Skeletal muscle tissue (tissue), 4 donors: ENCODE measurements around the gene PNKP. TPM values are rescaled to one million over a fixed set of nuclear protein-coding genes. Genes with fewer than 3 reads are reported as not detected.
A peak's percentile ranks its signal among the peaks of the same experiment; 100 is the strongest.

Experiments used
- H3K27ac ChIP-seq: one replicate; pipeline ENCODE4 v1.7.0; 2013; ENCODE audit warnings: mild to moderate bottlenecking, low read depth, low read length, inconsistent platforms
- H3K27me3 ChIP-seq, 3 donors: one replicate each; pipeline ENCODE4 v1.7.0; 2013; ENCODE audit warnings: low read length in 3 of 3; ENCODE audit not compliant: control insufficient read depth in 3 of 3, insufficient read depth in 3 of 3
- H3K36me3 ChIP-seq, 3 donors: one replicate each; pipeline ENCODE4 v1.7.0; 2013; ENCODE audit warnings: low read length in 3 of 3; ENCODE audit not compliant: control insufficient read depth in 3 of 3, insufficient read depth in 3 of 3
- H3K4me1 ChIP-seq, 3 donors: one replicate each; pipeline ENCODE4 v1.7.0; 2013; ENCODE audit warnings: low read length in 3 of 3, mild to moderate bottlenecking in 3 of 3; ENCODE audit not compliant: control insufficient read depth in 3 of 3, insufficient read depth in 3 of 3
- H3K4me3 ChIP-seq, 3 donors: one replicate each; pipeline ENCODE4 v1.7.0; 2013; ENCODE audit warnings: low read length in 3 of 3
- H3K9ac ChIP-seq, 3 donors: one replicate each; pipeline ENCODE4 v1.7.0; 2013; ENCODE audit warnings: low read length in 3 of 3, mild to moderate bottlenecking in 3 of 3, moderate library complexity in 2 of 3, low read depth in 1 of 3
- H3K9me3 ChIP-seq, 3 donors: one replicate each; pipeline ENCODE4 v1.7.0; 2013; ENCODE audit warnings: low read length in 3 of 3; ENCODE audit not compliant: control insufficient read depth in 3 of 3
- total RNA-seq: library from RNA; depleted of rRNA; stranded (reverse); fragments of >200 nt; gene quantifications from one replicate; pipeline ENCODE4 v1.2.3, GENCODE V29; 2014
- donor health status: Osteomylitis.

Gene PNKP
- total RNA-seq, 1 donor from 2014 or later, result 17.2 TPM

DNA sequence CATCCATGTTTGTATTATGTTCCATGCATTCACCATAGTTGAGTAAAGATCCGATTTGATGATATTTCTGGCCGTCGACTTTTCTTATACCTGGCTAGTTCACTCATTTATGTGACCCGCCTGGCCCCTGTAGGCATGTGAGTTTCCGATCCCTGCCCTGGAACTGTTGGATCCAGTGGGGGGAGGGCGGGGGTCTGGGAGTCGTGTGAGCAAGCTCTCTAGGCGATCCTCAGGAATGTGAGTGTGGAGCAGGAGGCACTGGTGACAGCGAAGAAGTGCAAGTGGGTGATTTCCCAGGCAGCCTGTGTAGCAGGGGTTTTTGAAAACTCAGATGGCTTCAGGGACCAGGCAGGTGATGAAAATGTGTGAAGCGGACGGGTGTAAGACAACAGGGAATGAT, 27.1 kb downstream of the PNKP start:
- Histone ChIP-seq H3K27me3 (no peaks in the 10 kb centered on the region), H3K4me1 (peaks cover 12 to 18% (median 14%) of the 10 kb centered on the region in 3 donors), H3K9me3 (no peaks in the 10 kb centered on the region), H3K9ac (no peak overlapping the region), H3K36me3 (peaks cover 33 to 38% (median 35%) of the 10 kb centered on the region in 3 donors), H3K27ac (peak overlapping the region; percentile 10), H3K4me3 (no peak overlapping the region)

GRCh38 chr19:49839713-49840112, 27.7 kb downstream of the PNKP start:
- Histone ChIP-seq H3K4me1 (peaks cover 9 to 22% (median 17%) of the 10 kb centered on the region in 3 donors), H3K27me3 (no peaks in the 10 kb centered on the region), H3K9ac (no peak overlapping the region), H3K36me3 (peaks cover 37 to 41% (median 39%) of the 10 kb centered on the region in 3 donors), H3K9me3 (no peaks in the 10 kb centered on the region), H3K27ac (no peak overlapping the region), H3K4me3 (no peak overlapping the region)

- Histone ChIP-seq H3K36me3 (peaks cover 39 to 45% (median 41%) of the 10 kb centered on the region in 3 donors), H3K9ac (no peak overlapping the region), H3K4me3 (no peak overlapping the region), H3K4me1 (peaks cover 14 to 22% (median 20%) of the 10 kb centered on the region in 3 donors), H3K27ac (peak overlapping the region; percentile 36), H3K27me3 (no peaks in the 10 kb centered on the region), H3K9me3 (no peaks in the 10 kb centered on the region)
These were observed 28.3 kb downstream of the PNKP start for GRCh38 chr19:49838885-49839588.

- Histone ChIP-seq H3K27ac (no peak overlapping the region), H3K9ac (peak overlapping the region in 1 of 3 donors; percentile 44)
These were observed 30.0 kb downstream of the PNKP start for GRCh38 chr19:49837425-49837824.

GRCh38 chr19:49837009-49837310, 30.4 kb downstream of the PNKP start:
- peaks cover 24 to 37% (median 34%) of the 10 kb centered on the region in 3 donors for H3K4me1 ChIP-seq
- no peak overlapping the region for H3K4me3 ChIP-seq
- H3K27ac ChIP-seq, result no peak overlapping the region
- peaks cover 45 to 58% (median 49%) of the 10 kb centered on the region in 3 donors for H3K36me3 ChIP-seq
- H3K9me3 ChIP-seq, result no peaks in the 10 kb centered on the region
- H3K27me3 ChIP-seq, result no peaks in the 10 kb centered on the region
- H3K9ac ChIP-seq, result peak overlapping the region in 2 of 3 donors; percentile 8 to 44

More at GRCh38 chr19:49837425-49837824, 30.0 kb downstream of the PNKP start:
- H3K27me3 ChIP-seq, result no peaks in the 10 kb centered on the region
- peaks cover 24 to 33% (median 31%) of the 10 kb centered on the region in 3 donors for H3K4me1 ChIP-seq
- H3K36me3 ChIP-seq, result peaks cover 43 to 54% (median 45%) of the 10 kb centered on the region in 3 donors
- no peak overlapping the region for H3K4me3 ChIP-seq
- no peaks in the 10 kb centered on the region for H3K9me3 ChIP-seq

- Histone ChIP-seq H3K27me3 (no peaks in the 10 kb centered on the region), H3K27ac (no peak overlapping the region), H3K9ac (peak overlapping the region in 1 of 3 donors; percentile 40), H3K4me3 (no peak overlapping the region), H3K9me3 (no peaks in the 10 kb centered on the region), H3K36me3 (peaks cover 50 to 63% (median 54%) of the 10 kb centered on the region in 3 donors), H3K4me1 (peaks cover 22 to 39% (median 34%) of the 10 kb centered on the region in 3 donors)
These were observed 31.0 kb downstream of the PNKP start for GRCh38 chr19:49836176-49837008.

DNA sequence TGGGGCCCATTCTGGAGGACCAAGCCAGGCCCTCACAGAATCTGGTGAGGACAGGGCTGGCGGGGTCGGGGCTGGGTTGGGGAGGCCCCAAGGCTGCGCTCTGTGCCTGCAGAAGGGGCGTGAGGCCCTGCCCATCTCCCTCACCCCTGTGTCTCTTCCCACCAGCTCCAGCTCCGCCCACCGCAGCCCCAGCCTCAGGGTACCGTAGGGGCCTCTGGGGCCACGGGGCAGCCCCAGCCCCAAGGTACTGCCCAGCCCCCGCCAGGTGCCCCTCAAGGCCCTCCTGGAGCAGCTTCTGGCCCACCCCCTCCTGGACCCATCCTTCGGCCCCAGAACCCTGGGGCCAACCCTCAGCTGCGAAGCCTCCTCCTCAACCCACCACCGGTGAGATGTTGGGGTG, 31.8 kb downstream of the PNKP start:
- H3K4me3 ChIP-seq, result no peak overlapping the region
- no peaks in the 10 kb centered on the region for H3K9me3 ChIP-seq
- H3K27me3 ChIP-seq, result no peaks in the 10 kb centered on the region
- peak overlapping the region; percentile 96 for H3K27ac ChIP-seq
- peaks cover 55 to 66% (median 59%) of the 10 kb centered on the region in 3 donors for H3K36me3 ChIP-seq
- H3K4me1 ChIP-seq, result peaks cover 22 to 39% (median 34%) of the 10 kb centered on the region in 3 donors
- H3K9ac ChIP-seq, result peak overlapping the region in 1 of 3 donors; percentile 40

GRCh38 chr19:49833599-49833998, 33.8 kb downstream of the PNKP start:
- Histone ChIP-seq H3K4me1 (peaks cover 27 to 51% (median 39%) of the 10 kb centered on the region in 3 donors), H3K27ac (peak overlapping the region; percentile 96), H3K27me3 (no peaks in the 10 kb centered on the region), H3K9ac (peak overlapping the region; percentile 60 to 86 (median 77)), H3K9me3 (no peaks in the 10 kb centered on the region), H3K4me3 (no peak overlapping the region), H3K36me3 (peaks cover 52 to 59% (median 54%) of the 10 kb centered on the region in 3 donors)

DNA sequence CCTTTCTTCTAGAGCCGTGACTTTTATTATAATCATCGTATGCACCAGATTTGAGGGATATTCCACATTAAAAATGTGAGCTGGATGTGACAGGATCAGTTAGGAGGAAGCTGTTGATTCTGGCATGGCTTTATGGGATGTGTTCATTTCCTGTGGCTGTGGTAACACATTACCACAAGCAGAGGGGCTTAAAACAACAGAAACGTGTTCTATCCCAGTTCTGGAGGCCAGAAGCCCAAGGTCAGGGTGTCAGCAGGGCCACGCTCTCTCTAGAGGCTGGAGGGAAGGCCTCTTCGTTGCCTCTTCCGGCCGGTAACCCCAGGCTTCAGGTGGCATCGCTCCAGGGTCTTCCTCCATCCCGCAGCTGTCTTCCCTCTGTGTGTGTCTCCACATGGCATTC, 34.8 kb downstream of the PNKP start:
- Histone ChIP-seq H3K9ac (peak overlapping the region in 1 of 3 donors; percentile 26), H3K36me3 (peaks cover 49 to 52% (median 51%) of the 10 kb centered on the region in 3 donors), H3K27me3 (no peaks in the 10 kb centered on the region), H3K4me1 (peaks cover 29 to 60% (median 45%) of the 10 kb centered on the region in 3 donors), H3K9me3 (no peaks in the 10 kb centered on the region), H3K4me3 (no peak overlapping the region), H3K27ac (peak overlapping the region; percentile 96)

- H3K9ac ChIP-seq, result no peak overlapping the region
- H3K4me3 ChIP-seq, result no peak overlapping the region
- H3K36me3 ChIP-seq, result peaks cover 46 to 52% (median 49%) of the 10 kb centered on the region in 3 donors
- no peaks in the 10 kb centered on the region for H3K9me3 ChIP-seq
- peaks cover 29 to 68% (median 47%) of the 10 kb centered on the region in 3 donors for H3K4me1 ChIP-seq
- no peaks in the 10 kb centered on the region for H3K27me3 ChIP-seq
- peak overlapping the region; percentile 96 for H3K27ac ChIP-seq
These were observed 35.8 kb downstream of the PNKP start for GRCh38 chr19:49831592-49831991.
